Lower leg skin (tissue), 3 donors: ENCODE data around the gene TCP11.

Source experiments
- CTCF ChIP-seq, 3 donors: fragments of 450-650 bp; IDR thresholded peaks; one replicate each; pipeline ENCODE4 v1.5.1; 2016; ENCODE audit warnings: antibody characterized with exemption in 3 of 3, mild to moderate bottlenecking in 3 of 3, moderate library complexity in 2 of 3
- POLR2A ChIP-seq, 2 donors: fragments of 450-650 bp; IDR thresholded peaks; one replicate each; pipeline ENCODE4 v1.6.1; 2016 to 2017; ENCODE audit warnings: antibody characterized with exemption in 2 of 2, mild to moderate bottlenecking in 1 of 2, moderate library complexity in 1 of 2

GRCh38 chr6:35069262-35069661 is 71.9 kb downstream of the TCP11 start:
- TF ChIP-seq POLR2A (IDR thresholded peaks at IDR 0.05), result no peak
- TF ChIP-seq CTCF (IDR thresholded peaks at IDR 0.05), result no peak
